ENCODE measurements around the gene TTLL13. TPM values are rescaled to one million over a fixed set of nuclear protein-coding genes. Genes with fewer than 3 reads are reported as not detected.

Gene TTLL13
- total RNA-seq = 10 to 100 TPM in 1 of 2 donors, 1 to 10 TPM in 1; 6.8 to 18.0 TPM
- polyA plus RNA-seq (ENCODE audit: insufficient read depth, low read depth, low replicate concordance) = 30.3 TPM
- long read RNA-seq, donor 1 = 0 reads
- long read RNA-seq, donor 2 = 0 reads

- 0 to 1% methylated on average over 14 to 44 of the region's 44 CpGs for WGBS, 2 donors
- TF ChIP-seq CTCF (IDR thresholded peaks at IDR 0.05) = no peak
- TF ChIP-seq POLR2A (IDR thresholded peaks at IDR 0.05) = no peak
Observed at GRCh38 chr15:90249203-90249863, at the start of gene TTLL13. Gene TTLL13 (plus strand): TSS chr15:90249556. CDS start chr15:90250631, 1,075 bp downstream.

GRCh38 chr15:90200534-90201129, 48.7 kb upstream of the TTLL13 start:
- Histone ChIP-seq H3K9me3 (no peaks in the 10 kb centered on the region), H3K27ac (peak overlapping the region; percentile 64 to 78), H3K27me3 (no peaks in the 10 kb centered on the region), H3K36me3 (ENCODE audit: low read depth, missing control alignments) (no peaks in the 10 kb centered on the region), H3K4me1 (peaks cover 27% of the 10 kb centered on the region), H3K4me3 (peak overlapping the region; percentile 79 to 83)
- TF ChIP-seq POLR2A (IDR thresholded peaks at IDR 0.05) (no peak), CTCF (IDR thresholded peaks at IDR 0.05) (no peak)
- DNase-seq = no peak
- WGBS, 2 donors = 9 to 10% methylated on average over 21 to 24 of the region's 24 CpGs
- intact Hi-C loops (cut with DNase I; ENCODE audit: low total_unique reads) = no loop called here

More at GRCh38 chr15:90249203-90249863, at the start of gene TTLL13:
- peak; percentile 98 for DNase-seq
- Histone ChIP-seq H3K4me1 (peaks cover 5% of the 10 kb centered on the region), H3K36me3 (ENCODE audit: low read depth, missing control alignments) (no peaks in the 10 kb centered on the region), H3K4me3 (peak within 1 kb of the TSS; percentile 57 to 58), H3K27ac (peak within 1 kb of the TSS in 1 of 2 donors; percentile 64), H3K9me3 (no peaks in the 10 kb centered on the region), H3K27me3 (no peaks in the 10 kb centered on the region)
- intact Hi-C loops (cut with DNase I; ENCODE audit: low total_unique reads) = no loop called here

GRCh38 chr15:90201130-90201943, 48.0 kb upstream of the TTLL13 start, which contains the start of gene SEMA4B:
Gene SEMA4B (plus strand): TSS chr15:90201330. CDS start chr15:90201579, 249 bp downstream.
- WGBS, 2 donors = 0% methylated on average over 8 to 52 of the region's 88 CpGs
- Histone ChIP-seq H3K9me3 (no peaks in the 10 kb centered on the region), H3K27ac (peak within 1 kb of the TSS; percentile 64 to 78), H3K4me3 (peak within 1 kb of the TSS; percentile 79 to 83), H3K27me3 (no peaks in the 10 kb centered on the region), H3K4me1 (peaks cover 31% of the 10 kb centered on the region), H3K36me3 (ENCODE audit: low read depth, missing control alignments) (no peaks in the 10 kb centered on the region)
- intact Hi-C loops (cut with DNase I; ENCODE audit: low total_unique reads) = no loop called here
- peak; percentile 79 for DNase-seq
- no peak for TF ChIP-seq POLR2A (IDR thresholded peaks at IDR 0.05)
- TF ChIP-seq CTCF (IDR thresholded peaks at IDR 0.05) = no peak

- whole genome bisulfite sequencing, 2 donors = 4 to 7% methylated on average over 11 to 24 of the region's 25 CpGs
- DNase-seq = no peak
- peak overlapping the region in 1 of 2 donors; percentile 78 for H3K27ac ChIP-seq
- H3K9me3 ChIP-seq = no peaks in the 10 kb centered on the region
- intact Hi-C loops (cut with DNase I; ENCODE audit: low total_unique reads) = no loop called here
- no peak for TF ChIP-seq POLR2A (IDR thresholded peaks at IDR 0.05)
- no peak for TF ChIP-seq CTCF (IDR thresholded peaks at IDR 0.05)
- no peaks in the 10 kb centered on the region for H3K27me3 ChIP-seq
- H3K4me3 ChIP-seq = peak overlapping the region; percentile 79 to 83
- H3K36me3 ChIP-seq (ENCODE audit: low read depth, missing control alignments) = no peaks in the 10 kb centered on the region
- peaks cover 31% of the 10 kb centered on the region for H3K4me1 ChIP-seq
Observed at GRCh38 chr15:90201944-90202375, 47.4 kb upstream of the TTLL13 start.
